ENCODE results near the gene PLEKHB1. TPM values are rescaled to one million over a fixed set of nuclear protein-coding genes. Genes with fewer than 3 reads are reported as not detected.

The PLEKHB1 gene
- total RNA-seq, 1 donor from 2014 or later = 5.6 TPM

GRCh38 chr11:73637012-73637411, 9.4 kb upstream of the PLEKHB1 start:
- intact Hi-C loops (cut with micrococcal nuclease) = no loop called here
- CTCF ChIA-PET = interaction anchor here (1.0 to 1.6 kb wide), 2 partner anchors 11 to 24 kb away, joined by 3 to 7 read pairs; no protein-coding TSS in a partner anchor
- ATAC-seq (ENCODE audit: low read depth) = no peak
- Mint-ChIP-seq H3K27ac (no peak overlapping the region), H3K9me3 (peaks cover 2% of the 10 kb centered on the region), H3K36me3 (ENCODE audit: low read depth) (no peaks in the 10 kb centered on the region), H3K4me1 (no peaks in the 10 kb centered on the region), H3K27me3 (peaks cover 5% of the 10 kb centered on the region), H3K4me3 (no peak overlapping the region)
- TF ChIP-seq CTCF (IDR thresholded peaks at IDR 0.05) = no peak
- POLR2A ChIA-PET = no interaction called here
- DNase-seq = no peak

GRCh38 chr11:73640592-73640991, 5.8 kb upstream of the PLEKHB1 start:
- DNase-seq = no peak
- ChIA-PET POLR2A (no interaction called here), CTCF (interaction anchor here (1.1 kb wide), 1 partner anchor 15 kb away, joined by 4 read pairs; no protein-coding TSS in a partner anchor)
- Mint-ChIP-seq H3K9me3 (no peaks in the 10 kb centered on the region), H3K27me3 (peaks cover 5% of the 10 kb centered on the region), H3K27ac (no peak overlapping the region), H3K36me3 (ENCODE audit: low read depth) (no peaks in the 10 kb centered on the region), H3K4me3 (no peak overlapping the region), H3K4me1 (no peaks in the 10 kb centered on the region)
- TF ChIP-seq CTCF (IDR thresholded peaks at IDR 0.05) = no peak
- no peak for ATAC-seq (ENCODE audit: low read depth)
- intact Hi-C loops (cut with micrococcal nuclease) = no loop called here

GRCh38 chr11:73641668-73642067, 4.7 kb upstream of the PLEKHB1 start:
- TF ChIP-seq CTCF (IDR thresholded peaks at IDR 0.05) = no peak
- intact Hi-C loops (cut with micrococcal nuclease) = no loop called here
- Mint-ChIP-seq H3K27ac (no peak overlapping the region), H3K9me3 (no peaks in the 10 kb centered on the region), H3K36me3 (ENCODE audit: low read depth) (no peaks in the 10 kb centered on the region), H3K4me1 (no peaks in the 10 kb centered on the region), H3K4me3 (no peak overlapping the region), H3K27me3 (peaks cover 5% of the 10 kb centered on the region)
- DNase-seq = no peak
- ATAC-seq (ENCODE audit: low read depth) = no peak
- ChIA-PET POLR2A (no interaction called here), CTCF (no interaction called here)

GRCh38 chr11:73645121-73645969, 1.0 kb upstream of the PLEKHB1 start:
- intact Hi-C loops (cut with micrococcal nuclease) = no loop called here

More at GRCh38 chr11:73645121-73645969, 1.0 kb upstream of the PLEKHB1 start:
- ATAC-seq (ENCODE audit: low read depth) (no peak), DNase-seq (no peak)
- ChIA-PET CTCF (interaction anchor here (1.0 kb wide), 1 partner anchor 17 kb away, joined by 3 read pairs; no protein-coding TSS in a partner anchor), POLR2A (interaction anchor here (0.7 kb wide), 1 partner anchor 14 kb away, joined by 8 read pairs; no protein-coding TSS in a partner anchor)
- no peak for TF ChIP-seq CTCF (IDR thresholded peaks at IDR 0.05)
- Mint-ChIP-seq H3K27ac (no peak overlapping the region), H3K36me3 (ENCODE audit: low read depth) (no peaks in the 10 kb centered on the region), H3K9me3 (no peaks in the 10 kb centered on the region), H3K4me3 (no peak overlapping the region), H3K27me3 (no peaks in the 10 kb centered on the region), H3K4me1 (peaks cover 21% of the 10 kb centered on the region)
